Heart right ventricle (tissue), 16 donors: ENCODE results near the gene MYLK4. TPM values are rescaled to one million over a fixed set of nuclear protein-coding genes. Genes with fewer than 3 reads are reported as not detected.

Source experiments
- ATAC-seq, 8 donors: fragments of 200-7000 bp; cut with Tn5 transposase; one replicate each; pipeline ENCODE4 v1.9.1; 2020; ENCODE audit warnings: mild to moderate bottlenecking in 8 of 8, moderate library complexity in 8 of 8, moderate number of reproducible peaks in 1 of 8
- DNase-seq, 2 donors: peaks; one replicate each; pipeline ENCODE4 v3.0.0-alpha.2; 2020
- H3K27ac ChIP-seq, 10 donors: fragments of 200-600 bp; sonication (generic) in 2 of 10; one replicate each; pipeline versions ENCODE4 v1.5.0 to v1.8.0; 2020 to 2022; ENCODE audit warnings: mild to moderate bottlenecking in 3 of 10
- H3K27me3 ChIP-seq, 7 donors: fragments of 200-600 bp; one replicate each; pipeline ENCODE4 v1.8.0; 2021 to 2022; ENCODE audit warnings: mild to moderate bottlenecking in 2 of 7
- H3K36me3 ChIP-seq, 9 donors: fragments of 200-600 bp; sonication (generic) in 1 of 9; one replicate each; pipeline versions ENCODE4 v1.5.0 to v1.8.0; 2020 to 2022; ENCODE audit warnings: mild to moderate bottlenecking in 2 of 9
- H3K4me1 ChIP-seq, 9 donors: fragments of 200-600 bp; sonication (generic) in 1 of 9; one replicate each; pipeline versions ENCODE4 v1.5.0 to v1.8.0; 2020 to 2022; ENCODE audit warnings: mild to moderate bottlenecking in 4 of 9
- H3K4me3 ChIP-seq, 10 donors: fragments of 200-600 bp; sonication (generic) in 2 of 10; one replicate each; pipeline versions ENCODE4 v1.5.0 to v1.8.0; 2020 to 2022; ENCODE audit warnings: mild to moderate bottlenecking in 7 of 10, moderate library complexity in 2 of 10
- H3K9me3 ChIP-seq, 11 donors: fragments of 200-600 bp in 10 of 11; sonication (generic) in 2 of 11; one replicate each; pipeline versions ENCODE4 v1.5.0 to v1.8.0; 2013 to 2022; ENCODE audit warnings: mild to moderate bottlenecking in 2 of 11, control low read depth in 1 of 11, moderate library complexity in 1 of 11
- CTCF ChIP-seq, 9 donors: fragments of 200-600 bp; sonication (generic) in 2 of 9; IDR thresholded peaks; one replicate each; pipeline versions ENCODE4 v1.5.0 to v1.8.0; 2021 to 2022; ENCODE audit warnings: antibody characterized with exemption in 9 of 9, mild to moderate bottlenecking in 5 of 9, moderate library complexity in 1 of 9
- WGBS, 2 donors: extraction: QIAGEN DNeasy Blood & Tissue Kit; methylation state at CpG; one replicate each; pipeline ENCODE4 v1.1.7; 2013; ENCODE audit warnings: inconsistent platforms in 1 of 2; 5-methylcytosine and 5-hydroxymethylcytosine counted together
- intact Hi-C, 10 donors: fragments of 100-400 bp; cut with DNase I; formaldehyde crosslinking; loops; one replicate each; pipeline versions ENCODE4 v1.11.1 to v1.14.2; 2022
- polyA plus RNA-seq, 2 donors: library from polyadenylated mRNA; stranded (reverse); fragments of 200-250 nt; gene quantifications; one replicate each; pipeline ENCODE4 v1.2.3, GENCODE V29; 2013
- total RNA-seq, 10 donors: library from RNA; stranded (reverse); fragmentation: NEBNext Ultra II Directional in 3 of 10; extraction: Animal tissue kit (Norgen Biotek cat#: 25700) in 3 of 10; gene quantifications; one replicate each; pipeline versions ENCODE4 v1.2.1 to v1.2.4, GENCODE V29; 2021 to 2023
- donor health status: Arrhythmogenic right ventricular cardiomyopathy.
- donor health status: ischemic (EF 13 %, LVEDD 7.1; RV severe dilation, severe dysfunction).
- donor health status: healthy with polysubstance abuse.
- donor health status: DM: no; HTN: yes; CAD: no.
- donor health status: DM: no; HTN: no; CAD: no.
- donor health status: ischemic (EF 25% LVEDD 6.9; RV normal size, moderate dysfunction).
- donor health status: ischemic (EF 25% LVEDD 5.7; RV mildly dilated, moderate dysfunction).
- donor health status: healthy.
- donor health status: DM: yes; HTN: yes; CAD: no.
- donor health status: Ischemic cardiomyopathy.
- donor health status: ischemic (EF 35%, LVEDD 5.7; RV mildly dilated, moderate dysfunction).
- donor health status: nonischemic (EF 11% LVEDD 7.7; RV severe dilation, severe dysfunction).
- donor health status: DM: yes; HTN: yes; CAD: no.
- donor health status: PGD.
- donor health status: ischemic (EF 29% LVEDD 5.4; RV normal size, mild dysfunction).
- donor health status: nonischemic (EF 23%, LVEDD 6.1; RV moderate dilation, normal function).

Gene MYLK4
- total and polyA plus RNA-seq, 12 donors: 0.13 to 2.5 (median 0.92) TPM

GRCh38 chr6:2753110-2753489 lies 2.4 kb upstream of the MYLK4 start:
- Histone ChIP-seq H3K27me3 (no peaks in the 10 kb centered on the region), H3K27ac (no peak overlapping the region), H3K9me3 (no peaks in the 10 kb centered on the region), H3K4me1 (peaks cover 0 to 29% (median 14%) of the 10 kb centered on the region in 9 donors), H3K4me3 (no peak overlapping the region), H3K36me3 (no peaks in the 10 kb centered on the region)
- ATAC-seq: no peak
- no peak for DNase-seq
- WGBS, 2 donors: 65 to 75% methylated on average over 7 of the region's 7 CpGs
- no peak for TF ChIP-seq CTCF (IDR thresholded peaks at IDR 0.05)
- intact Hi-C loops: loop anchor here in 3 of 10 donors (5.0 kb wide), 2 partner anchors 121 to 1156 kb away; no protein-coding TSS in a partner anchor

DNA sequence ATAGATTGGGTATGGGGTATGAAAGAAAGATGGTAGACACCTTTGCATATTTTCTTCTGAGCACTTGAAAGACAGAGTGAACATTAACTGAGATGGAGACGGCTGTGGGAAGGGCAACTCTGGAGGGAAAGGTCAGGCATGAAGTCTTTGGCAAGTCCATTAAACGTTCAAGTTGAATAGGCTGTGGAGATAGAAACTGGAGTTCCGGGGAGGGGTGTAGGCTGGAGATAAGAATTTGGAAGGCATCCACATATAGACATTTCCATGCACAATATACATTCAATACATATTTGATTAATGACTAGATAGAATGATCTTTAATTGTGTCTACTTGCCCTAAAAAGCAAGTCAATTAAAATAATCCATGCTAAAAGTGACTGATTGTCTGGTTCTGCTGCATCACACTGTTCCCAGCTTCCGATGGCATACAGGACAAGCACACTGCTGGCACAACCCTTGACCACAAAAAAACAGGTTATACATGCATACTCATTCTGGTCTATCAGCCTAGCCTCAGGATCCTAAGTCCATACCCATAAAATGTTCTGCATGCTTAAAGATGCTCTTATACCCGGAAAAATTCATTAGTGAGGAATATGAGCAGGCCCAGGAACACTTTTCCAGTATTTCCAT lies 1.9 kb upstream of the MYLK4 start:
- WGBS, 2 donors: 59 to 68% methylated on average over 5 of the region's 5 CpGs
- Histone ChIP-seq H3K4me3 (no peak overlapping the region), H3K9me3 (no peaks in the 10 kb centered on the region), H3K27ac (no peak overlapping the region), H3K27me3 (no peaks in the 10 kb centered on the region), H3K4me1 (peaks cover 0 to 31% (median 14%) of the 10 kb centered on the region in 9 donors), H3K36me3 (no peaks in the 10 kb centered on the region)
- intact Hi-C loops: loop anchor here in 3 of 10 donors (5.0 kb wide), 2 partner anchors 120 to 1155 kb away; no protein-coding TSS in a partner anchor
- no peak for ATAC-seq
- TF ChIP-seq CTCF (IDR thresholded peaks at IDR 0.05): no peak
- DNase-seq: no peak

GRCh38 chr6:2751871-2752270 lies 1.1 kb upstream of the MYLK4 start:
- no peak for TF ChIP-seq CTCF (IDR thresholded peaks at IDR 0.05)

GRCh38 chr6:2749969-2750600 lies 637 bp downstream of the MYLK4 start:
- 6 to 10% methylated on average over 11 of the region's 11 CpGs for WGBS, 2 donors
- Histone ChIP-seq H3K4me1 (peaks cover 0 to 24% (median 14%) of the 10 kb centered on the region in 9 donors), H3K27ac (no peak overlapping the region), H3K36me3 (no peaks in the 10 kb centered on the region), H3K4me3 (peak overlapping the region in 6 of 10 donors; percentile 16 to 42 (median 28)), H3K9me3 (no peaks in the 10 kb centered on the region), H3K27me3 (no peaks in the 10 kb centered on the region)
- ATAC-seq (peak in 4 of 8 donors; percentile 33 to 58 (median 44)), DNase-seq (peak; percentile 46 to 60)
- TF ChIP-seq CTCF (IDR thresholded peaks at IDR 0.05): peak; percentile 82 to 93 (median 90)
- intact Hi-C loops: loop anchor here in 4 of 10 donors (5.0 to 10.0 kb wide), 3 partner anchors 115 to 1153 kb away; no protein-coding TSS in a partner anchor

More at GRCh38 chr6:2751871-2752270, 1.1 kb upstream of the MYLK4 start:
- no peaks in the 10 kb centered on the region for H3K36me3 ChIP-seq
- ATAC-seq (no peak), DNase-seq (no peak)
- no peak overlapping the region for H3K27ac ChIP-seq
- no peaks in the 10 kb centered on the region for H3K9me3 ChIP-seq
- H3K4me1 ChIP-seq: peaks cover 0 to 28% (median 14%) of the 10 kb centered on the region in 9 donors
- H3K27me3 ChIP-seq: no peaks in the 10 kb centered on the region
- intact Hi-C loops: loop anchor here in 3 of 10 donors (5.0 kb wide), 2 partner anchors 120 to 1155 kb away; no protein-coding TSS in a partner anchor
- 68 to 86% methylated on average over 3 of the region's 3 CpGs for WGBS, 2 donors
- no peak overlapping the region for H3K4me3 ChIP-seq
